DOHH2 (cell line): ENCODE measurements around the gene DCDC1.

Experiments used
- CTCF ChIP-seq: fragments of 200-600 bp; sonication (generic); IDR thresholded peaks from one replicate; pipeline ENCODE4 v1.5.1; 2014; ENCODE audit warnings: antibody characterized with exemption, mild to moderate bottlenecking, low read depth, low read length; ENCODE audit not compliant: poor library complexity, severe bottlenecking
- EZH2phosphoT487 ChIP-seq: fragments of 200-600 bp; sonication (generic); IDR thresholded peaks from 2 replicates; pipeline ENCODE4 v1.6.1; 2017; ENCODE audit warnings: borderline replicate concordance, mild to moderate bottlenecking, antibody characterized with exemption, low read length, moderate library complexity, mixed read lengths

- TF ChIP-seq CTCF (no peak), EZH2phosphoT487 (no peak)
These were observed 542.6 kb downstream of the DCDC1 start for GRCh38 chr11:30826911-30827310.
